ENCODE data around the gene NPPB.

The NPPB gene

DNA sequence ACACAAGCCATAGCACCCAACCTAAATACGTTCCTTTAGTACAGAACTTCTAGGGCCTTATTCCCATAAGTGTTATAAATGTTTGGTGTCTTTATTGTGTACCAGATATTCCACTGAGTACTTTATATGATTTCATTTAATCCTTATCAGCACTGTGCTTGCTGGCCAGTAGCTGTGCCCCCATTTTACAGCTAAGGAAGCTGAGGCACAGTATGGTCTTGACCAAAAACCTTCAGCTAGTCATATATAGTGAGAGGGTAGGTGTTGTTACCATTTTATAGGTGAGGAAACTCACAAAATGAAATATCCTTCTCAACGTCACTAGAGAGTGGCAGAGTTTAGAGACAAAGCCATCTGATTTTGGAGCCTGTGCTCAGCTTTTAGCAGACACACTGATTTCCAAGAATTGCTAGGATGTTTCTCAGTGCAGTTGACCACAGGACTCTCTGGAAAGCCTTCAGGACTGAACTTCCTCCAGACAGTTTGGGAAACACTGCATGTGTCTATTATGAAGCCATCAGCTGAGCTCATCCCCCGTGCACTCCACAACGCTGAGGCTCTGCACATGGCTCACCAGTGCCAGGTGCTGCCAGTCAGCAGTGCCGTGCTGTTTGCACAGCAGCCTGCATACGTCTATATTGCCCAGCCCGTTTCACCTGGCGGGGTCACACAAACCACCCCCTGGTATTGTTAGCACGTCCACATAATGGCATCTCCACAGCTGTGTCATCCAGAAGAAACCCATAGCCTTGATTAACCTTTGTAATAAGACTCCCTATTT, 26.6 kb downstream of the NPPB start:
- no peak for DNase-seq

DNA sequence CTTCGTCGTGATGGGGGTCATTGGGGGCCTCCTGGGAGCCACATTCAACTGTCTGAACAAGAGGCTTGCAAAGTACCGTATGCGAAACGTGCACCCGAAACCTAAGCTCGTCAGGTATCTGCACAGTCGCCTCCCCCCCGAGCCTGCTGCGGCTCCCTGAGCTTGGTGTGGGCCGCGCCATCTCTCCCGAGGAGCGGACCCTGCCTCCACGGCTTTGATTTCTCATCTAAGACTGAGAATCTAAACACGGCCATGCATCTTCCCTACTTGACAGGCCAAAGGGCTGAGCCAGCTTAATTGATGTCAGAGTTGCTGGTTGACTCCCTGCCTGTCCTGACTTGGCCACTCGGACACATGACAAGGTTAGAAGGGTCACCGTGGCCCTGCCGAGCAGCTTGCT, 30.2 kb downstream of the NPPB start:
- DNase-seq, result no peak

DNA sequence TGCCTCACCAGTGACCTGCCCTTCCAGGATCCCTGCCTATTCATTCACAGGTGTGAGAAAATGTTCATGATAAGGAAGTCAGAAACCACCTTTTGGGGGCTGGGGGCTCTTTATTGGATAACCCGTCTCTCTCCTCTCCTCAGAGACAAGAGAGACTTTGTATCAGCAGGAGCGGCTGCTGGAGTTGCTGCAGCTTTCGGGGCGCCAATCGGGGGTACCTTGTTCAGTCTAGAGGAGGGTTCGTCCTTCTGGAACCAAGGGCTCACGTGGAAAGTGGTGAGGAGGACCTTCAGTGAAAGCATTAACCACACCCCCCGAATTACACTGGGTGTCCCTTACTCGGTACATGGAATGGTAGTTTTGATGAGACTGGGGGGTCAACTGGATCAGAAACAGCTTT, 31.8 kb downstream of the NPPB start:
- DNase-seq, result no peak

DNA sequence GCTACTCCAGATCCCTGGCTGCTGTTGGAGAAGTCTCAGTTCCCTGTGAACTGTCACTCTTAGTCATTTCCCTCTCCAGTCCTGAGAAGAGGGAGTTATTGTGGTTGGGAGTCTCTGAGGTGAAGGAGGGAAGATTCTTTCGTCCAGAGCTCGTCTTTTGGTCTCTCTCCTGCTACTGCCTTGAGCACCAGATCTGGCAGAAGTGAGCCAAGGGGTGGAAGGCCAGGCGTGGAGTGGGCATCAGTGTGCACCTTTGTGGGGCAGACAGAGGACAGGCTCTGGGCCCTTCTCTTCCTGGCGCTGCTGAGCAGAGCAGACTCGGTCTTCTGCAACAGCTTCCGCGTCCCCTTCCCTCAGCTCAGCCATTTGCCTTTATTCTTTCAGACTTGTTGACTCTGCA, 33.6 kb downstream of the NPPB start:
- DNase-seq, result no peak

DNA sequence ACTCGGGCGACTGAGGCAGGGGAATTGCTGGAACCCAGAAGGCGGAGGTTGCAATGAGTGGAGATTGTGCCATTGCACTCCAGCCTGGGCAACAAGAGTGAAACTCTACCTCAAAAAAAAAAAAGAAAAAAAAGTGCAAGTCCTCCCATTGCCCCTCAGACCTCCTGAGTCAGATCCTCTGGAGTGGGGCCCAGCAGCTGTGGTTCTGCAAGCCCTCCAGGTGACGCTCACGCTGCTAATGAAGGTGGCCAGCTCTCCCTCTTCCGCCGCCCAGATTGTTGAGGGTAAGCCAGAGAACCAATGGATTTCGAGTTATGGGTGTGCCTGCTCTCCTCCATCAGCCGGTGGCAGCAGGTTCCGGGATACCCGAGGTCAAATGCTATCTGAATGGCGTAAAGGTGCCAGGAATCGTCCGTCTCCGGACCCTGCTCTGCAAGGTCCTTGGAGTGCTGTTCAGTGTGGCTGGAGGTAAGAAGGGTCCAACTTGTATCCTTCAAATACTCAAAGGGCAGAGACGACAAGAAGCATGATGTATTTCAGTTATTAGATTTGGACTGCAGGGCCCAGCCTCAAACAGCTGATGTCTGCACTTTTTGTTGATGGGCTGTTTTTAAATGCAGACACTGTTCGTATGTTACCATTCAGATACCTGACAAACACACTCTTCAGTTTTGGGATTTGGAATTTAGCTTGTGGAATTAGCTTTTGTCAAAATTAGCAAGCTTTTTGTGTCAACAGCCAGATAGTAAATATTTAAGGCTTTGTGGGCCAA, 35.2 kb downstream of the NPPB start:
- no peak for DNase-seq

DNA sequence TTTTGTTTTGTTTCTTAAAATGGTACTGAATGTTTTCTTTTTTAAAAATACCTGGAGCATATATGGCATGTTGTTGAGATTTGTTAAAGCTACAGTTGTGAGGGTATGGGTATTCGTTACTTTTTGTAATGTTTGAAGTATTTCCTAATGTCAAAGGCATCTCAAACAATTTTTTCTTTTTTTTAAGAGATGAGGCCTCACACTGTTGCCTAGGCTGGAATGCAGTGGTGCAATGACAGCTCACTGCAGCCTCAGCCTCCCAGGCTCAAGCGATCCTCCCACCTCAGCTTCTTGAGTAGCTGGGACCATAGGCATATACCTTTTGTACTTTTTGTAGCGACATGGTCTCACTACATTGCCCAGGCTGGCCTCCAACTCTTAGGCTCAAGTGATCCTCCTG, 36.7 kb downstream of the NPPB start:
- DNase-seq, result no peak

DNA sequence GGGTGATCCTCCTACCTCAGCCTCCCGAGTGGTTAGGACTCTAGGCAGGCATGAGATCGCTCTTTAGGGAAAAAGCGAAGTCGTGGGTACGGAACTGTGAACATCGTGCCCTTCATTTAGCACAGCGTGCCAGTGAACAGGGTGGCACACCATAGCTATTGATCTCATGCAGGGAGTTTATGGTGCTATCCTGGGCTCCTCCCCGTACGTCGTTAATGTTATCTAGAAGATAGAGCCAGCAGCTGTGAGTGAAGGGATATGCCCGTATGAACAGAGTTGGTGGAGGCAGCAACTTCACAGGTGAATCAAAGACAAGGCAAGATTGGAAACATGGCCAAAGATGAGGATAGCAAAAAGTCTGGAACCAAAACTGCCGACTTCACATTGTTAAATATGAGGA, 41.6 kb downstream of the NPPB start:
- DNase-seq, result no peak

DNA sequence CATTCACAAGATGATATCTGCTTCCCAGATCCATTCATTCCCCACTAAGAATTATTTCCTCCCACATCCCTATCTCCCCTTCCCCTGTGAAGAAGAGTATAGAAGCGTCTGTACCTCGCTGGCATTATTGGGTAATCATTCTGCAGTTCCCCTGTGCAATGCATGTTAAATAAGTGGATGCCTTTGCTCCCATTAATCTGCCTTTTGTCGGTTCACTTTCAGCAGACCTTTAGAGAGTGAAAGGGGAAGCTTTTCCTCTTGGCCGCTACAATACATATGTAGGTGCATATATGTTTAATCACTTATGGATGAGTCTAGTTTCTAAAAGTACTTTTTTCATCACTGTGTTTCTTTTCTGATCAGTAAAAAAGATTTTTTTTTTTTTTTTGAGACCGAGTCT, 45.7 kb downstream of the NPPB start:
- no peak for DNase-seq
